Medulla oblongata (tissue), 1 donor: ENCODE measurements around the gene VSIG8.
A peak's percentile ranks its signal among the peaks of the same experiment; 100 is the strongest.
"Not testable (repeated sequence)": the region's sequence is repeated elsewhere in the genome, so short reads cannot be mapped to it uniquely, and the experiment has no call there.

Source experiments
- DNase-seq: peaks from one replicate; pipeline ENCODE4 v3.0.0-alpha.2; 2015; ENCODE audit errors: extremely low spot score

VSIG8 gene

DNA sequence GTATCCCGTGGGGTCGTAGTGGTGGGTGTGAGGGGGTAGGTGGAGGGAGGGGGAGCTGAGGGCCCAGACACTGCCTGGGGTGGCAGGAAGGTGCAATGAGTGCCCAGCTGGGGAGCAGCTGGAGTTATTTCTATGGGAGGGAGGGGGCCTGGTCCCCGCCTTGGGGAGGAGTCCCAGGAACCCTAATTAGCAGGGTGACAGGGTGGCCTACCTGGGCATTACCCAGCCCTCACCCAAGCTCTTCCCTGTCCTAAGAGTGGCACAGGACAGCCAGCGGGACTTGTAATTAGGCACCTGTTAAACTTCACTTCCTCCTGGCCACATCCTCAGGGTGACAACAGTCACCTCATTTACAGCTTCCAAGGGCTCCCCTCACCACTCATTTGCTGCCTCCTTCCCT, at the start of gene VSIG8:
Gene VSIG8 (minus strand): TSS at position 101 of the 400 bp plus-strand sequence. CDS start 136 bp downstream, outside the sequence.
- DNase-seq: no peak

DNA sequence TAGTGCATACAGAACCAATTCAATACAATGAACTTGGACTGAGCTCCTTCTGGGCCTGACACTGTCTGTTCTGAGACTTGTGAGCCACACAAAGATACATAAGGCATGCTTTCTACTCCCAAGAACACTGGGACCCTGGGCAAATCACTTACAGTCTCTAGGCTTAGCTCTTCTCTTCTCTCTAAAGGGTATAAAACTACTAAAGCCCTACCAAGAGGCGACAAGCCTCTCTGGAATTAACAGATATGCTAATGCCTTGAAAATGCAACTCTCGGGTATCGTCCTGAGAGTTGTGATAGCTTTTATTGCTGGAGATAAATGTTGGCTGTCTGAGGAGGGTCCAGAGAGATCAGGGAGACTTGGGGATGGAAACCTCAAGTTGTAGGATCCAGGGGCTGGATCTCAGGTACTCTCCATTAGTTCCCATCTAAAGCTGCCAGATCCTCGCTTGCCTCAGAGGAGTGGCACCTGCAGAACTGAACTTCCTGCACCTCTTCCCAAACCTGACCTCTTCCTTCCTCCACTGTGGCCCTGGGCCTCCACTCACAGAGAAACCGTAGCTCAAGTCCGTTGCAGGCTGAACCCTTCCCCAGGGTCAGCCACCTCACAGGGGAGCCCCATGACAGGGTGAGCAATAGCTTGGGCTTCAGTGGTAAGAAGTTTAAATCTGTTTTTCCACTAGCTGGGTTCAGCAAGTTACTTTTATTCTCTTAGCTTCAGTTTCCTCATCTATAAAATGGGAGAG, 49.0 kb upstream of the VSIG8 start:
- DNase-seq: no peak

DNA sequence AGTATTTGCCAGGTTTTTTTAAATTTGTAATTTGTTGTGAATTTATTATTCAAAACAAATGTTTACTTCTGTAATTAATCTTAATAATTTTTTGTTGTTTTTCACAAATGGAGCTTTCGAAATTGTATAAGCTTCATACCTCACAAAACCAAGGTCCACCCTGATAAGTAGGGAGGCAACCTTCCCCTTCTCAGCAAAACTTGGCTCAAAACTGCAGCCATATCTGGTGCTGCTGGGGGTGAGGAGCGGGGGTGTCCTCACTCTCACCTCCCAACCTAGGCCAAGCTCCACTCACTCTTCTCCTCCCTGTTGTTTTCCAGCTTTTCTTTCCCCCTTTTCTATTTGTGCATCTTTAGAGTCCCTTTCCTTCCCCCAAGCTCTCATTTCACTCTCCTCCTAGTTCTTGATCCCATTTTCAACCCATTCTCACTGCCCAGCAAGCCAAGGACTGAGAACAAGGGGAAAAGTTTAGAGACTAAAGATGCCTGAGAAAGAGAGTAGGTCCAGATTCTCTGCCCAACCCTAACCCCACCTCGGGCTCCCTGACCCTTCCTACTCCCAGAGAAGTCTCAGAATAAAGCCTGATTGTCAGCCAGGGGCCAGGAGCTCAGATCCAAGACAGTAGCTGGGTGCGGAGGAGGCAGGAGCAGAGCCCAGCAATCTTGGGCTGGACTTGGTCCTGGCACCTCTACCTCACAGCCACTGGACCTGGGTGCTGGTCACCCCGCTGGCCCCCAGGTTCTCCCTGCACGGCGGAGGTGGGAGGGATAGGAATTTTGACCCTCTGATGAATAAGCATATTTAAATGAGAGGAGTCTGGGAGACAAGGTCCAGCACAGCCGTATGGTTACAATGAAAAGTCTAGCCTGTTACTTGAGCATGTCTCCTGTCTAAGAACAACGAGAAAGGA, 45.8 kb upstream of the VSIG8 start:
- no peak for DNase-seq

DNA sequence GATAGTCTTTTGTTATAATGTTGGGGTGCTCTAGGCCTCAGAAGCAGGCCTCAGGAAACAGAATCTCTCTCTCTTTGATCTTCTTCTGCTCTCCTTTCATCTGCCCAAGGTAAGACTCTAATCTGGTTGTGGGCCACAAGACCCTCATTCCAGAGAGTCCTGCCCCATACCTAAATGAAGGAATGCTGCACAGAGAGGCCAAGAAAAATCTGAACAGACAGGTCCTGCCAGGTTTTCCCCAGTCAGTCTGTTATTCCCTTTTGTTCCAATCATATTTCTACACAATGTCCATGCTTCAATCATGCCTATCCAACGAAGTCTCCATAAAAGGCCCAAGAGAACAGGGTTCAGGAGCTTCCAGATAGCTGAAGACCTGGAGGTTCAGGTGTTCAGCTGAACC, 44.5 kb upstream of the VSIG8 start:
- no peak for DNase-seq

- not testable (repeated sequence) for DNase-seq
These were observed 41.6 kb upstream of the VSIG8 start for GRCh38 chr1:159904036-159904435.

GRCh38 chr1:159902541-159902940, 40.1 kb upstream of the VSIG8 start:
- DNase-seq: no peak

- no peak for DNase-seq
These were observed 38.4 kb upstream of the VSIG8 start for GRCh38 chr1:159900755-159901360.

DNA sequence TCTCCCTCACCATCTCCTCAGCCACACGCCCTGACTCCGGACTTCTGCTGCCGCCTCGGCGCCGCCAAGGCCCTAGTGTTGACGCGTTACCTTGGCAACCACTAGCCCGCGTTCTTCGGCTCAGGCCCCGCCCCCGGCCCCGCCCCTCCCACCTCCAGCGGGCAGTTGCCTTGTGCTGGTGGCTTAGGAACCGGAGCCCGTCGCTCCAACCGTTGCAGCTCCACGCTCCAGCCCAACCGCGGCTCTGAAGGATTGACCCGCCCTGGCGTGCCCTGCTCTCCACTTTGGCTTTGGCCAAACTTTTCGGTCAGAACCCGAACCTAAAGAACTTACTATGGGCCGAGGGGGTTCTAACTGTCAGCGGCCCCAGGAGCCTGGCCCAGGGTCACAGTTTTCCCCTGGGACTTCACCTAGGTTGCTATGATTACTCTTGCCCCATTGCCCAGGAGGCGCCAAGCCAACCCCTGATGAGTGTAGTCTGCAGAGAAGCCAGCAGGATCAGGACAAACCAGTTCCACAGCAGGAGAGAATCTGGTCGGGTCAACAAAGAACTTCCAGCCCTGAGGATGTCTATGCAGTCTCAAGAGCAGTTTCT, 37.7 kb upstream of the VSIG8 start, which contains the start of gene CFAP45:
Gene CFAP45 (minus strand): TSS at position 80 of the 595 bp plus-strand sequence. CDS start 67 bp downstream, at position 13.
- DNase-seq: no peak

DNA sequence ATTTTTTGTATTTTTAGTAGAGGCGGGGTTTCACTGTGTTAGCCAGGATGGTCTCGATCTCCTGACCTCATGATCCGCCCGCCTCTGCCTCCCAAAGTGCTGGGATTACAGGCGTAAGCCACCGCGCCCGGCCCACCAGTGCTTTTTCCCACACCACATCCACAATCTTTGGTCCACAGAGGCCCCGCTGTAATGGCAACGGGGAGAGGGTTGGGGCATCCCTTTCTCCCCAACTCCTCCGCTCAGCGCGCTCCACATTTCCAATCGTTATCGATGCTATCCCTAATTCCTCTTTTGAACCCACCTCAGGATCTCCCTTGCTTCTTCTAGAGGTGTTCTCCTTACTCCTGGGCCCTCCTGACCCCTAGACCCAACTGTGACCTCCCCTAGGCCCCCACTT, 37.2 kb upstream of the VSIG8 start:
- DNase-seq: not testable (repeated sequence)

GRCh38 chr1:159898527-159898926, 36.1 kb upstream of the VSIG8 start:
- DNase-seq: no peak

DNA sequence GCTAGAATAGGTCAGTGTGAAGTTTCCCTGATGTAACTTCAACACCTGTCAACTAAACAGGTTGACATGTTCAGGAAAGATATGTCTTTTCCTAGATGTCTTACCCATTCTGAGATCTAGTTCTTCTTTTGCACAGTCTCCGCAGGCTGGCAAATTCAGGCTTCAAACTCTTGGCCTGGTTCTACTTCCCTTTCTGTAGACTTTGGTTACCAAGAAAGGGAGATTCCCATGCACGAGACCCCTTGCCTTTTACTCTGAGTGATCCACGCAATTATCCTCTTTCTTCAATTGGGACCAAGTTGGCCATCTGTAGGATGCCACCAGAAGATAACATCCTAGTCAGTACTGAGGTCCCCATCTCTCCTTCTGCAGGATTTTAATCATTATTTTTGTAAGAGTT, 35.5 kb upstream of the VSIG8 start:
- DNase-seq: peak; percentile 50

DNA sequence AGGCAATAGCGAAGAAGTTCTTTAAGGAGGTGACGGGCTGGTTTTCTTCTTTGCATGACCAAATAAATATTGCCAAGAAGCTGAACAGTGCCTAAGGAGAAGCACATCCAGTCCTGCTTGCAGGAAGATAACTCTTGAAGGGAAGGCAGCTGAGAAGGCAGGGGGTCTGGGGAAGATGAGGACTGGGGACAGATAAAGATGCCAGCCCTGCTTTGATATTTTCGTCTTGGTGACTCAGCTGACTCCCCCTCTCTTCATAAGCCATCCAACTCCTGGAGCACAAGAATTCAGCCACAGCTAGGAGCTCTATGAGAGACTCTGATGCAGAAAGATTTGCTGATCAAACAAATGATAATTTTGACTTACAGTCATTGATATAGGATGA, 34.1 kb upstream of the VSIG8 start:
- DNase-seq: no peak

GRCh38 chr1:159895836-159896545, 33.5 kb upstream of the VSIG8 start:
- peak; percentile 67 for DNase-seq

DNA sequence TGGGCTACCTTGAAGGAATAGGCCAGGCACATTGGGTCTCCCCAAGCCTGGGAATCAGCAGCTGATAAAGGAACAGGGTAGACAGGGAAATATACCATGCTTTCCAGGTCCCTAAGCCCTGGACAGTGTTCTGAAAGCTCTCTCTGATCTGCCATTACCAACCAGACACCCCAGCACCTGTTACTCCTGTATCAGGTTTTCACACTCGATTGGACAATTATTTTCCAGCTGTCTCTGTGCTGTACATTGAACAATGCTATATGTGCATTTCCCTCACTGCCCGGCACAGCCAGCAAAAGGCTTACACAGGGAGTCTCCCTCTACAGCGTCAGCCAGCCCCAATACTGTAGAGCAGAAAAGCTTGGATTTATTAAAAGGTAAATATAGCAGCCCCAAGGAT, 32.8 kb upstream of the VSIG8 start:
- no peak for DNase-seq

- no peak for DNase-seq
These were observed 30.5 kb upstream of the VSIG8 start for GRCh38 chr1:159892944-159893343.

GRCh38 chr1:159891275-159892157, 29.1 kb upstream of the VSIG8 start:
- peak; percentile 95 for DNase-seq

DNA sequence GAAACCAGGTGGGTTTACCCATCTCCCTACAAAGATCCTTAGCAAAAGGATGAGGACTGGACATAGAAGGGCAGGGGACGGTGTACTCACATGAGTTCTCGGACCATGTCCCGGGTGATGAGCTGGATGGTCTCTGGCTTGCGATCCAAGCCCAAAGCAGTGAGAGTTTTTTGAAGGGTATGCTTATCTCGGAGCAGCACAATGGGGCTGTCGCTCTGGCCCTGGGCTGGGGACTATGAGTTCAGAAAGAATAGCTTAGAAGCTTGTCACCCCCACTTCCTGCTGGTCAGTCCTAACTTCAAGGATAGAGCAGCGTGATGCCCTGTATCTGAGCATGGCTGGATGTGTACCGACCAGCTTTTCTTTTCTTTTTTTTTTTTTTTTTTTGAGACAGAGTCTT, 27.9 kb upstream of the VSIG8 start:
- no peak for DNase-seq

DNA sequence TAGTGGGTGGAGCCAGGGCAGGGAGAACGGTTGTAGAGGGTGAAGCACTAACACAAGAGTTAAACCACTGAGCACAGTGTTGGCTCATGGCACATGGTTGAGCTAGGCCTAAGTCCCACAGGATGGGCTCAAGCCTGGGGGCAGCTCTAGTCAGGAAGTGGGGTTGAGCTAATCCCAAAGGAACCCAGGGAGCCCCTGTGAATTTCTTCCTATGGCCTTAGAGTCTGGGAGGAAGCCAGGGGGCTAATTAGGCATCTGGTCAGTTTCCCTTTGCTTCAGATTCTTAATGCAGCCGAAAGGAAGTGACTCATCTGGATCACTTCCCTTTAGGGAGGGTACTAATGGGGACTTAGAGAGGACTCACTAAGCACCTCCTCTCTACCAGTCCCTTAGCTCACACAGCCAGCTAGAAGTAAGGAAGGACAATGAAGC, 27.4 kb upstream of the VSIG8 start:
- DNase-seq: peak; percentile 68

GRCh38 chr1:159889202-159889601, 26.7 kb upstream of the VSIG8 start:
- no peak for DNase-seq

DNA sequence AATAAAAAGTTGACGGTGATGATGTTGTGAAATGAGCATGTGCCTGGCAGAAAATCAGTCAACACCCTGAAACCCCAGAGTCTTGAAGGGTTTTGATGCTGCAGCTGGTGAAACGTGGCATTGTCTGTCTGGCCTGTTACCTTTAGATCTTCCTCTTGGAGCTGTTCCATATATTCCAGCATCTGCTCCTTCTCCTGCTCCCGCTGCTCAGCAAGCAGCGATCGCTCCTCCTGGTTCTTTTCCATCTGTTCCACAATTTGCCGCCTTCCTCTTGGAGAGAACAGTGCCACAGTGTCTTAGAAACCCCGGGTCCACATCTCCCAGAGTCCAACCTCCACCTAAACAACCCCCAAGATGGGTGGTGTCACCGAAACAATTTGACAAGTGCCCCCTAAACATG, 21.8 kb upstream of the VSIG8 start:
- no peak for DNase-seq
